ENCODE measurements around the gene OR7D4. TPM values are rescaled to one million over a fixed set of nuclear protein-coding genes. Genes with fewer than 3 reads are reported as not detected.
"Not testable (repeated sequence)": the region's sequence is repeated elsewhere in the genome, so short reads cannot be mapped to it uniquely, and the experiment has no call there.

OR7D4 gene
- total RNA-seq (2014; rRNA removed; shearing (Covaris generic); ENCODE audit: low replicate concordance), result not detected in 2 replicates

GRCh38 chr19:9219489-9219888 is at the start of gene OR7D4:
TSS of gene OR7D4 (minus strand) at chr19:9219589. CDS start at chr19:9214837, 4,752 bp downstream.
- H3K36me3 ChIP-seq, result no peaks in the 10 kb centered on the region
- no peak for DNase-seq
- H3K27me3 ChIP-seq, result no peaks in the 10 kb centered on the region
- H3K9me3 ChIP-seq, result no peaks in the 10 kb centered on the region; the same call in 1 of the 2 replicates
- H3K4me3 ChIP-seq, result no peak within 1 kb of the TSS

- peaks cover 3% of the 10 kb centered on the region for H3K9me3 ChIP-seq
- H3K27me3 ChIP-seq, result no peaks in the 10 kb centered on the region
- H3K36me3 ChIP-seq, result no peaks in the 10 kb centered on the region
- DNase-seq, result no peak
- H3K4me3 ChIP-seq, result no peak overlapping the region
These were observed 31.8 kb upstream of the OR7D4 start for GRCh38 chr19:9251236-9251635.

DNA sequence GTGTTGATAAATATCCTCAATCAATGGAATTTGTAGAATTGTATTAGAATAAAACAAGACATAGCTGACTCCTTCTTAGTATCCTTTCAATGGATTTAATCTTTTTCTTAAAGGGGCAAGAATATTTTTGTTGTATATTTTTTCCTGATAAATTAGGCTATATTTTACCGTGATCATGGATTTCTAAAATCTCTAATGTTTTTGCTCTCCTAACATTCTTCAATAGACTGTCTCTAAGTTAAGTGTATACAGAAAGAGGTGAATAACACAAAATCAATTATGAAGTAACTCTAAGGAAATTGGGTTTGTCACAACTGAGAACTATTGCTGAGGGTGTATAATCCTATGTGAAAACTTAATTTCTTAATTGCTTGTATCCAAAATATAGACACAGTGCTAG is 31.2 kb upstream of the OR7D4 start, which contains the start of gene OR7E24:
OR7E24 (plus strand) TSS at position 301 of the 400 bp plus-strand sequence. CDS start 114 bp downstream, outside the sequence.
- Histone ChIP-seq H3K27me3 (no peaks in the 10 kb centered on the region), H3K4me3 (no peak within 1 kb of the TSS), H3K9me3 (peaks cover 3% of the 10 kb centered on the region), H3K36me3 (no peaks in the 10 kb centered on the region)
- no peak for DNase-seq

- peaks cover 3% of the 10 kb centered on the region; the same call in 1 of the 2 replicates for H3K27me3 ChIP-seq
- no peaks in the 10 kb centered on the region; the same call in 1 of the 2 replicates for H3K9me3 ChIP-seq
- no peaks in the 10 kb centered on the region for H3K36me3 ChIP-seq
- peak; percentile 76 for DNase-seq
- H3K4me3 ChIP-seq, result peak overlapping the region; percentile 17
These were observed 13.8 kb downstream of the OR7D4 start for GRCh38 chr19:9205501-9206113.

- not testable (repeated sequence) for DNase-seq, H3K4me3 ChIP-seq
These were observed 21.3 kb downstream of the OR7D4 start for GRCh38 chr19:9198044-9198443.

GRCh38 chr19:9189535-9189934 is 29.9 kb downstream of the OR7D4 start:
- Histone ChIP-seq H3K36me3 (no peaks in the 10 kb centered on the region), H3K4me3 (no peak overlapping the region)

More at GRCh38 chr19:9198044-9198443, 21.3 kb downstream of the OR7D4 start:
- H3K36me3 ChIP-seq, H3K27me3 ChIP-seq, H3K9me3 ChIP-seq: not testable (repeated sequence)

GRCh38 chr19:9187191-9187590 is 32.2 kb downstream of the OR7D4 start:
- no peaks in the 10 kb centered on the region for H3K36me3 ChIP-seq

More at GRCh38 chr19:9189535-9189934, 29.9 kb downstream of the OR7D4 start:
- no peak for DNase-seq
- Histone ChIP-seq H3K27me3 (no peaks in the 10 kb centered on the region), H3K9me3 (peaks cover 2% of the 10 kb centered on the region; the same call in 1 of the 2 replicates)

GRCh38 chr19:9183000-9183399 is 36.4 kb downstream of the OR7D4 start:
- H3K4me3 ChIP-seq, result no peak overlapping the region
- DNase-seq, result no peak
- no peaks in the 10 kb centered on the region for H3K9me3 ChIP-seq
- H3K36me3 ChIP-seq, result no peaks in the 10 kb centered on the region
- H3K27me3 ChIP-seq, result 0 out of 2 replicates have a peak, but pooled peaks cover 2% of the 10 kb centered on the region

More at GRCh38 chr19:9187191-9187590, 32.2 kb downstream of the OR7D4 start:
- peaks cover 2% of the 10 kb centered on the region; the same call in 1 of the 2 replicates for H3K9me3 ChIP-seq
- no peaks in the 10 kb centered on the region for H3K27me3 ChIP-seq
- DNase-seq, result no peak
- H3K4me3 ChIP-seq, result no peak overlapping the region

GRCh38 chr19:9178901-9179300 is 40.5 kb downstream of the OR7D4 start, which contains the start of gene OR7D2:
TSS of gene OR7D2 (plus strand) at chr19:9178979. CDS start at chr19:9185782, 6,803 bp downstream.
- Histone ChIP-seq H3K9me3 (no peaks in the 10 kb centered on the region; the same call in 1 of the 2 replicates), H3K27me3 (peaks cover 4% of the 10 kb centered on the region), H3K36me3 (no peaks in the 10 kb centered on the region), H3K4me3 (no peak within 1 kb of the TSS)
- no peak for DNase-seq

GRCh38 chr19:9175326-9175725 is 44.1 kb downstream of the OR7D4 start:
- H3K4me3 ChIP-seq, result no peak overlapping the region
- no peaks in the 10 kb centered on the region for H3K36me3 ChIP-seq
- H3K9me3 ChIP-seq, result no peaks in the 10 kb centered on the region; the same call in 1 of the 2 replicates
- H3K27me3 ChIP-seq, result peaks cover 4% of the 10 kb centered on the region
- no peak for DNase-seq

GRCh38 chr19:9171393-9171991 is 47.9 kb downstream of the OR7D4 start:
- no peaks in the 10 kb centered on the region; the same call in 1 of the 2 replicates for H3K9me3 ChIP-seq
- no peak overlapping the region for H3K4me3 ChIP-seq
- no peaks in the 10 kb centered on the region for H3K27me3 ChIP-seq
- no peaks in the 10 kb centered on the region for H3K36me3 ChIP-seq
- DNase-seq, result no peak

DNA sequence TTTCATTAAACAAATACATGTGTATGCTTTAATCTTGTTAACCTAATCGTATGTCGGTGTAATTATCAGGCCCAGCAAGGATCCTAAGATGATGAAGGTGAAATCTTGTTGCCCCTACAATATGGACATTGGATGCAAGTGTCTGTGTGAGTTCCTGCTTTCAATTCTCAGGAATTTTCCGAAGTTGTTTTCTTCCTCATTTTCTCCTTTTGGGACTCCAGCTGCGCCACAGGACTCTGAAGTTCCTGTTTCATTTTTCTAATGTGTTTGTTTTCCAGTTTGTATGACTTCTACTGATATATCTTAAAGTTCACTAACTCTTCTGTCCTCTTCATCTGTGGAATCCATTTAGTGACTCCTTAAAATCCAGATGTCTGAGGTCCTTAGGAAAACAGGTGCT is 52.5 kb downstream of the OR7D4 start:
- Histone ChIP-seq H3K4me3 (no peak overlapping the region), H3K9me3 (peaks cover 10% of the 10 kb centered on the region), H3K36me3 (peaks cover 44% of the 10 kb centered on the region), H3K27me3 (no peaks in the 10 kb centered on the region)
- DNase-seq, result no peak

DNA sequence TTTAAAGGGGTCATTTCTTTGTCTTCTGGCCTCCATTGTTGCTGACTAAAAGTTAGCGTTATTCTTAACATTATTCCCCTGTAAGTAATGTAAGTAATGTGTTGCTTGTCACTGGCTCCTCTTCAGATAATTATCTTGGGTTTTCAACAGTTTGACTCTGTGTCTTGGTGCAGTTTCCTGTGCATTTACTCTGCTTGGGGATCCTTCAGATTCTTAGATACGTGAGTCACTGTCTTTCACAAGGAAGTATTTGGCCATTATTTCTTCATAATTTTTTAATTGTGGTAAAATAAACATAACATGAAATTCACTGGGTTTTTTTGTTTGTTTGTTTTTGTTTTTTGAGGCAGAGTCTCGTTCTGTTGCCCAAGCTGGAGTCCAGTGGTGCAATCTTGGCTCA is 54.1 kb downstream of the OR7D4 start:
- no peak for DNase-seq
- H3K9me3 ChIP-seq, result peaks cover 24% of the 10 kb centered on the region

DNA sequence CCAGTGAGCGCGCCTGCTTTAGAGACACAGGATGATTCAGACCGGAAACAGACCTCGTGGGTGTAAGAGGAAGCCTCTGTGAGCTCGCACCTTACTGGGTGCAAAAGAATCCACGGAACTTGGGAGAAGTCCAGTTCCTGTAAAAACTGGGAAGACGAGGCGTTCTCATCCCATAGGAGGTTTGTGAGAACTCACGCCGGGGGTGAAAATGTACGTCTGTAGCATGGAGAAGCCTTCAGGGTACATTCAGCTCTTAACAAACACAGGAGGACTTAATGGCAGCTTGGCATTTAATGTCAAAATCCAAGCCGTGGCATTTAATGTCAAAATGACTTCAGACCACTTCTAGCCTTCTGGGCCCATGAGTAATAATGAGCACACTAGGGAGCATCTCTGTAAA is 58.0 kb downstream of the OR7D4 start:
- Histone ChIP-seq H3K9me3 (peaks cover 45% of the 10 kb centered on the region), H3K27me3 (no peaks in the 10 kb centered on the region), H3K4me3 (no peak overlapping the region), H3K36me3 (peaks cover 98% of the 10 kb centered on the region)
- DNase-seq, result no peak

More for the DNA sequence above, 54.1 kb downstream of the OR7D4 start:
- peaks cover 60% of the 10 kb centered on the region for H3K36me3 ChIP-seq
- H3K27me3 ChIP-seq, result no peaks in the 10 kb centered on the region
- no peak overlapping the region for H3K4me3 ChIP-seq

Data from MG63 (cell line).